ENCODE results near the gene ASAP3. TPM values are rescaled to one million over a fixed set of nuclear protein-coding genes. Genes with fewer than 3 reads are reported as not detected.

Gene ASAP3
- 1.1 TPM for total RNA-seq

DNA sequence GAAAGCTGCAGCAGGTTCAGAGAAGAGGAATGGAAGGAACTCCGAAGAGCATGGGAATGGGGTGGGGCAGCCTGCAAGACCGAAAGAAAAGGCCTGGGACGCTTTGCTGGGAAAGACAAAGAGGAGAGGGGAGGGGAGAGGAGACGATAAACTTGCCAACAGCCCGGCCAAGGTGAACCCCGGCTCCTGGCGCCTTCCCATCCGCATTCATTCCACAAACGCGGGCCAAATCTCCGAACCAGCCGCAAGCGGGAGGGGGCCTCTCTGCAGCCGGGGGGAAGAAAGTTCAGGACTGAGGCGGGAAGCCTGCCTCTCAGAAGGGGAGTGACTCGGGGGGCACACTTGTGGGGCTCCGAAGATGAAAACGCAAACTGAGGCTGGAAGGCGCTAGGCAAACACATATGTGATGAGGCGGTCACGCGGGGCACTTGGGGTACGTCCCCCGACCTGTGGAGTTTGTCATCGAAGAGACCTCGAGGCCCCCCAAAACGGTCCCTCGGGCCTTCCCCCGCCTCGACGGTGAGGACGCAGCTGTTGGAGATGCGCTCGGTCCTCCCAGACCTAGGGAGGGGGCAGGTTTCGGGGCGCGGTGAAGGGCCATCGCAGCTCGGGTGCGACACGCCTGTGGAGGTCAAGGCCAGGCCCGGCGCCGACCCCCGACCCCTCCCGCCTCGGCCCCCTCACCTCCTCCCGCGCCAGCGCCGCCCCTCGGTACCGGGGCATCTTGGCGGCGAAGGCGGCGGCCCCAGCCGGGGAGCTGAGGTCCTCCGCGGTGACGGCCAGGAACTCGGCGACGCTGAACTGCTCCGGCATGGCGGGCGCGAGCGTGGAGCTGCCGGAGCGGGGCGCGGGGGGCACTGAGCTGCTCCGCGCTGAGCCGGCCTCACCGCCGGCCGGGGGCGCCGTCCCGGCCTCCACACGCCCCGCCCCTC, at the start of gene ASAP3:
Gene ASAP3 (minus strand): TSS at position 859 of the 932 bp plus-strand sequence. CDS start 46 bp downstream, at position 813.
- peak; percentile 40 to 56 (median 46) for DNase-seq (ENCODE audit: low read depth in 2 of 3, low spot score in 2 of 3)

DNA sequence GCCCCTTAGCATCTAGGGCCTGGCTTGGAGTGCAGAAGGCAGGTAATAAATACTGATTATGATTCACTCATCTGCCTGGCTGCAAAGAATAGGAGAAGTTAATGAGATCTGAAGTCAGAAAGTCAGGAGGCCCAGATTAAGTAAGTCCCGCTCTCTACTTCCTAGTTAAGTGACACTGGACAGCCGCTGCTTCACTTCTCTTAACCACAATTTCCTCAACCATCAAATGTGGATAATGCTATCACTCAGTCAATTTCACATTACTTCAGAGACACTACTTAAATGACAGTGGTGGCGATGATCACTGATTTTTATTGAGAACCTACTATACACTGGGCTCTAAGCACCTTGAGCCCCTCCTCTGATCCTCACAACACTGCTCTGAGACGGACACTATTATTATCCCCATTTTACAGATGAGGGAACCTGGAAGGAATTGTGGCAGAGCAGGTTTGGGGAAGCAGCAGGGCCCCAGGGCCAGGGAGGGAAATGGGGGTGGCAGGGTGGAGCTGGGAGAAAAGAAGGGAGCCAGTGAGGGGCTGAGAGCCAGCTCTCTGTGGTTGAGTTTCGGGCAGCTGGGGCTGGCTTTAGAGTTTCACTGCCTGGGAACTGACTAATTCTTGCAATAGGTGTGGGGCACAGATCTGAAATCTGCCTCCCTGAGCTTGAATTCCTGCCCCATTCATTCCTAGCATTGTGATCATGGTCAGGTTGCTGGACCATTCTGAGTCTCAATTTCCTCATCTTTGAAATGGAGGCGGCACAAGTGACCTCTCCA, 49.5 kb upstream of the ASAP3 start:
- DNase-seq (ENCODE audit: low read depth in 2 of 3, low spot score in 2 of 3): peak in 1 of 3 donors; percentile 63

DNA sequence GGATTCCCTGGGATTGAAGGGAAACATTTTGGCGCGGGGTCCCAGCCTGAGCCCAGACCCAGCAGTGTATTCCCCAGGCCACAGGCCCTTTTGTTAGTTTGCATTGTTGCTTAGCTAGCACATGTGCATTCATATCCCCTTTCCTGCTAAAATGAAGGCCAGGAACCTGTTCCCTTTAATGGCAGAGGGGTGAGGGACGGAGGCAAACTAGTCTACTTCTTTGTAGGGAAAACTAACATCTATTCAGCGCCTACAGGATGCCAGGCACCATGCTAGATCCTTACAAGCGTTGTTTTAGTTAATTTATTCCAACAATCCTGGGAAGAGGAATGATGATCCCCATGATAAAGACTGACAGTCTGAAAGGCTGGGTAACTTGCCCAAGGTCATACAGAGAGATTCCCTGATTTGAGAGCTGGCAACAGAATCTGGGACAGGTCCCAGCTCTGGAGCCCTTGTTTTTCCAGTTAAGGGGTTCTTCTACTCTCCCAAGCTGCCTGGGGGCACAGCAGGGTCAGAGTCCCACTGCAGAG, 47.6 kb upstream of the ASAP3 start:
- DNase-seq (ENCODE audit: low read depth in 2 of 3, low spot score in 2 of 3): no peak

DNA sequence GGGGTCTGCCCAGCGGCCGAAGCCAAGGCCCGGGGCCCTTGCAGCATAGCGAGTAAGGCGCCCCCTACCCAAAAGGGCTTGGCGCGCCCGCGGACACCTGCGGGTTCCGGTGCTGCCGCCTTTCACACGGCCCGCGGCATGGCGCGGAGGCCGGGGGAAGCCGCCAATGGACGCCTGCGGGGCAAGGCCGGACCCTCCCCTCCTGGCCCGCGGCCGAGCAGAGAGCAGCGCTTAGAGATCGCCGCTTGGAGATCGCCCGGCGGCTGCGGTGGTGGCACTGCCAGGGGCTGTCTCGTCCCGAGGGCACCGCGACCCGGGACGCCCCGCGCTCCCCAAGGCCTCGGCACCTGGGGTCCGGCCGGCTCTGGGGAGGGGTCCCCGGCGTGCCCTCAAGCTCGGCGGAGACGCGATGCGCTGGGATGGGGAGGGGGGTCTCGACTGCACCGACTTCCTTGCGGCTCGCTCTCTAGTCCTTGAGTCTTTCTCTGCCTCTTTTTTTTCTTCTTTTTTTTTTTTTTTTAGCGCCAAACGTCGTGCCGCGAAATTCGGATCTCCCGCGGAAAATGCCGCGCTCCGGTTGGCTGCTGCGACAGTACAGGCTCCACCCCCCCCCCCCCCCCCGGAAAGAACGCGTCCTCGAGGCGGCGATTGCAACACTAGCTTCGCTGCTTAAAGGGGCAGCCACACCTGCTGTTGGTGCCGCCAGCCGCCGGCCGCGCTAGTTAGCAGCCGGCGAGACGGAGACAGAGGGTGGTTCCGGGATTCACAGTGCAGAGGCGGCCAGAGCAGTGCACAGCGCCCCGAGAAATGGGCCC, 47.0 kb upstream of the ASAP3 start, which contains the start of gene E2F2:
Gene E2F2 (minus strand): TSS at position 487 of the 815 bp plus-strand sequence. CDS start 440 bp downstream, at position 47.
- DNase-seq (ENCODE audit: low read depth in 2 of 3, low spot score in 2 of 3): peak; percentile 68 to 89 (median 88)

DNA sequence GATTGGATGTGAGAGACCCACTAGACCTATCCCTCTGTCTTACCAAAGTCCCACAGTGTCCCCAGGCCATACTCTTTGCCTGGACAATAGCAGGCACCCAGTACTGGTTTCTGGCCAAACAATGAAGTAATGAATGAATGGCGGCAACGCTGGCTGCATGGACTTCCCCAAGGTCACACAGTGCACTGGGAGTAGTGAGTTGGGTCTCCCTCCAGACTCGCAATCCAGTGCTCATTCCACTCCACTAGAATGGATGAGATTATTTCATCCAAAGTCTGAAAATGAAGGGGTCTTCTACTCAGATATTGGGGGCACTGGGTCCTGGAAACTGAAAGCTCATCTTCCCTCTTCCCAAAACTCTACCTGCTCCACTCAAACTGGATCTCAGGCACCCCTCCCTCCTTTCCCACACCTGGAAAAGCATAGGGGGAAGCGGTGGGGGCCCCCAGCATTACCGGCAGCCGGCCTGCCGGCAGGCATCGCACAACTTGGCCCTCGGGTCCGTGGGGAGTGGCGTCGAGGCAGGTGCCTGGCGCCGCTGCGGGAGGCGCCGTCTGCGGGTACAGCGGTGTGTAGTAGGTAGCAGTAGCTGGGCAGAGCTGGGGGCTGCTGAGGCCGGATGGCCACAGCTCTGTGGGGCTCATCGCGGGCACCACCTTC, 46.2 kb upstream of the ASAP3 start:
- DNase-seq (ENCODE audit: low read depth in 2 of 3, low spot score in 2 of 3): no peak

DNA sequence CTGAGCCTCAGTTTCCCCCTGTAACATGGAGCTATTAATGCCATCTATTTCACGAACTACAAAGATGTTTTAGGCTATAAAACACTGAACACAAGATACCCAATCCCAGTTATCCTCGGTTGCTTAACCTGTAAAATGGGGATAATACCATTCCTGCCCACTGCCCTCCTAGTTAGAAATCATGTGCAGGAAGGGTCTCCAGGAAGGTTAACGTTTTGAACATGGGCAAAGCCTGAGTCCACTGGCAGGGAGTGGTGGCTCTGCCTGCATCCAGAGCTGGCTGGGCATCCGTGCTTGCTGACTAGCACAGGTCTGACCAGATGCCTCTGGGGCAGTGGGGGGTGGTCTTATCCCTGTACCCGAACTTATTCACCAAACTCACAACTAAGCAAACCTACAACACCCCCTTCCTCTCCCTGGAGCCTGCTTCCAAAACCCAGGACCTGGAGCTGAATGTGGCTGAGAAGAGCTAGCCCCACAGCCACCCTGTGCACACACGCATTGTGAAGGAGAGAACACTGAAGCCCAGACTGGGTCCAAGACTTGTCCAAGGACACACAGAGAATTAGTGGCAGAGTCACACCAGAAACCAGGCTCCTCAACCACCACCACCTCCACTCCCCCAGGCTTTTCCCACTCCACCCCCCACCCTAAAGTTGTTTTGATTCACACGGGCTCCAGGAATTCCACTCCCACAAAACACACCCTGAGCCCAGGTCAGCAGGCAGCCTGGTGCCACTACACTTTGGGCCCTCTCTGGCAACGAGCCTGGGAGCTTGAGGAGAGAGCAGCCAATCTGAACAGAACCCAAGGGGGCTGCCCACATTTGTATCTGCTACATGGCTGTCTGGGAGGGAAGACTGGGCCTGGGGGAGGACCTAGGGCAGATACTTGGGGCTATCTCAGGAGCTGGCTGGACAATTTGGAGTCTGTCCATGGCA, 45.4 kb upstream of the ASAP3 start:
- no peak for DNase-seq (ENCODE audit: low read depth in 2 of 3, low spot score in 2 of 3)

DNA sequence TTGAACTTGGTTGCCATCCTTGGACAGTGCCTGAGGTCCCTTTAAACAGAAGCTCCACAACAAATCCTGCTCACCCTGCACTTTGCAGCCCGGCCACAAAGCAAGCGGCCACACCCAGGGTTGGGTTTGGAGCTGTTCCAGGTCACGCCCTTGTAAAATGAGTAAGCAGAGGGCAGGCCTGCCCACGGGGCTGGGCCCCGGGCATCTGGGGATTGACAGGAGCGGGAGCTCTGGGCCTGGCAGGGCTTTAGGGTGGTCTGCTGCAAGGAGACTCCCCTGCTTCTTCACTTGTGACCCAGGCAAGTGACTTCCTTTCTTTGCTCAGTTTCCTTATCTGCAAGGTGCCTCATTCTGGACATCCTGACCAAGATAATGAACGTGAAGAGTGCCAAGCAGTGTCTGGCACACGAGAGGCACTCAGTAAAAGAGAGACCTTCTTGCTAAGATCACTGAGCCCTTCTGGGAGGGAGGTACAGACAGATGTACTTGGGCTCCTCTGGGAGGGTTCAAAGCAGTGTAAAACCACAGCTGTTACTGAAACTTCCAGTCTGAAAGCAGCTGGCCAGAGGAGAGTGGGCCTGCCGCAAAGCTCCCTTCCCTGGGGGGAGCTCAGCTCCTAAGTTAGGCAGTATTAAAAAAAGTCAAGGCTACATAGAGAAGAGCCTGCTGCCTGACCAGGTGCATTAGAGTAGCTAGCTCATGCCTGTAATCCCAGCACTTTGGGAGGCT, 44.4 kb upstream of the ASAP3 start:
- peak; percentile 36 to 94 (median 87) for DNase-seq (ENCODE audit: low read depth in 2 of 3, low spot score in 2 of 3)

DNA sequence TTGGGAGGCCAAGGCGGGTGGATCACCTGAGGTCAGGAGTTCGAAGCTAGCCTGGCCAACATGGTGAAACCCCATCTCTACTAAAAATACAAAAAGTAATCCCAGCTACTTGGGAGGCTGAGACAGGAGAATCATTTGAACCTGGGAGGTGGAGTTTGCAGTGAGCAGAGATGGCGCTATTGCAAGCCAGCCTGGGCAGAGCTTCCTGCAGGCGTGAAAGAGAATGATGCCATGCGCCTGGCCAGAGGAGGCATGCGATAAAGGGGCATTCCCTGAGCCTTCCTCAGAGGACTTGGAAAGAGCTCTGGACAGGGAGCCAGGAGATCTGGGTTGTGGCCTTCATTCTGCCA, 43.9 kb upstream of the ASAP3 start:
- no peak for DNase-seq (ENCODE audit: low read depth in 2 of 3, low spot score in 2 of 3)

DNA sequence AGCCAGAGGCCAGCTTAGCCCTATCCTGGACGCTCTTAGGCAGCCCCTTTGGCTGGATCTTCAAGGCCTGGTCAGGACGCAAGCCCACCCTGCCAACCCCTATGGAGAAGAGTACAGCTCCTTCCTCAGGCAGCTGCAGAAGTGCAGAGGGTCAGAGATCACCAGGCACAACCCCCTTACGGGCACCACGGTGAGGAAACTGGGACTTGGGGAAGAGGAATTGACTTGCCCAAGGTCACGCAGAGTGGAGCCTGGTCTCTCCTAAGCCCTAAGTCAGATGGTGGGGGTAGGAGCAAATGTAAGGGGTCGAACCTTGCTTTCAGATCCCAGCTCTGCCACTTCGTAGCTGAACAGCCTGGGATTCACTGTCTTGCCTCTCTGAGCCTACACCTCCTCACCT, 43.4 kb upstream of the ASAP3 start:
- DNase-seq (ENCODE audit: low read depth in 2 of 3, low spot score in 2 of 3): no peak

DNA sequence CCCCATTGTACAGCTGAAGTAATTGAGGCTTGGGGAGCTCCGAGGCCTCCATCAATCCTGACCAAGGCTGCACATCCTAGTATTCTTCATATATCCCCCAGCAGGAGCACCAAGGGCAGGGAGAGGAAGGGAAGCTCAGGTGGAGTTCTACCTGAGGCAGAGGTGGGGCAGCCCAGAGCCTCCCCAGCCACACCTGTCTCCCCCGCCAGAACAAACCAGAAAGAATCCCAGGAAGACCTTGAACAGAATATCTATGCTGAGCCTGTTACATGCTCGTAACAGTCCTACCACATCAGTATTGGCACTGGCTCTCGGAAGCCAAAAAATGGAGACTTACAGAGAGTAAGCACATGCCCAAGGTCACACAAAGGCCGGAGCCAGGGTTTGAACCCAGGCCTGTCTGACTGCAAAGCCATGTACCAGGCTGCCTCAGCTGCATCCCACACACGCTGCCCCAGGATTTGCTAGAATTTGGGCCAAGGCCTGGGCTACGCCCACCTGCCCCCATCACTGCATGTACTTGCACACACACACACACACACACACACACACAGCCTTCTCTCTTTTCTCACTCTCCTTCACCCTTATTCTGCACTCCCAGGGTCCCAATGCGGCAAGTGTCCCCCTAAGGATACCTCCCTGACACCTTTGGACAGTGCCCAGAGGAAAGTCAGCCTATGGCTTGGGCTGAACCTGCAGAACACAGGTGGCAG, 42.5 kb upstream of the ASAP3 start:
- no peak for DNase-seq (ENCODE audit: low read depth in 2 of 3, low spot score in 2 of 3)

DNA sequence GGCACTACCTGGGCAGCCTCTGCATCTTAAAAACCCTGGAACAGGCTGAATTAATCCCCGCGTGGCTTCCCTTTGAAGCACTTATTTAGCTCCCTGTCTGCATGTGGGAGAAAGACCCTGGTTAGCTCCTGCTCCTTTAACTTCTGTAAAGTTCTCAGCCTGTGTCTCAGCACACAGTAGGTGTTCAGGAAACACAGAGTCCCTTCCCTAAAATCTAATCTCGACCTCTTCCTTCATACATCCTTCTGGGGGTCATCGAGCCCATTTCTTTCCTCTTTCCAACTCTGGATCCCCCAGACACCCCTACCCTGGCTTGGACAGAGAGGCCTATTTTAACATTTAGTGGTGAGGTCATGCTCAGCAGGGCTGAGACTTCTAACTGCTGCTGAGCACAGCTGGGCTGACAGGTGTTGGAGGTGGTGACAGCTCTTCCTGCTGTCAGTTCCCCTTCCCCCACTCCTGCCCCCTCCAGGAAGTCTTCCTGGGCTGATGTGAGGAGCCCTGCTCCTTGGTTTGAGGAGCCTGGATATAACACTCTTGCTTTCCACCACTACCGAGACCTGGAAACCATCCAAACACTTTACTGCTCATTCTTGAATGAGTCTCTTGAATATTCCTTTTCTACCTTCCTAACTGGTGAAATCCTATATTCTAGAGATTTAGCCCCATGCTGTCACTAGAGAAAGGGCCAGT, 41.7 kb upstream of the ASAP3 start:
- peak in 1 of 3 donors; percentile 62 for DNase-seq (ENCODE audit: low read depth in 2 of 3, low spot score in 2 of 3)

DNA sequence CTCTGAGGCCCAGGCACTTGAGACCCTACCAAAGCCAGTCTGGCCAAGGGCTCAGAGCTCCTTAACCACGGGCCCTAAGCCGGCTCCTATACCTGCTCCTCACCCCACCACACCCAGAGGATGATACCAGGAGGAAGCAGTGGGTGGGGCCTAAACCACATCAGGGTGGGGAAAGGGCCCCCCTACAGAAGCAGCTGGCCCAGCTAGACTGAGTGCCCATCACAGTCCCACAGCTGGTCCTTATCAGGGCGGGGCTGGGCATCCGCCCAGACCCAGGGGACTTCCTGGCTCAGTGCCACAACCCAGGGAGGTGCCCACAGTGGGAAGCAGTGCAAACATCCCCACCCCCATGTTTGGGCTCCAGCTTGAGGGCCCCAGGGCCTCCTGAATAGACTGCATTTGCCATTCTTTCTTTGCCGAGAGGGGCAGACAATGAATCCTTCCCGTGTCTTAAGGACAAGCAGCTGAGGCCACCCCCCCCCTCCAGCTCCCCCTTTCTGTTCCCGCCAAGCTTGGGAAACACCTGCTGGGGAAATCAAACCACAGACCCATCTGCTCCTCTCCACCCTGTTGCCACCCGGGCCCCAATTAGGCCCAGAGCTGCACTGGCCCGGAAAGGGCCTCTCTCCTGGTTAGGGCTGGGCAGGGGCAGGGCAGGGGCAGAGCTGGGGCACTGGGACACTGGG, 40.9 kb upstream of the ASAP3 start:
- DNase-seq (ENCODE audit: low read depth in 2 of 3, low spot score in 2 of 3): peak in 2 of 3 donors; percentile 85 to 92

DNA sequence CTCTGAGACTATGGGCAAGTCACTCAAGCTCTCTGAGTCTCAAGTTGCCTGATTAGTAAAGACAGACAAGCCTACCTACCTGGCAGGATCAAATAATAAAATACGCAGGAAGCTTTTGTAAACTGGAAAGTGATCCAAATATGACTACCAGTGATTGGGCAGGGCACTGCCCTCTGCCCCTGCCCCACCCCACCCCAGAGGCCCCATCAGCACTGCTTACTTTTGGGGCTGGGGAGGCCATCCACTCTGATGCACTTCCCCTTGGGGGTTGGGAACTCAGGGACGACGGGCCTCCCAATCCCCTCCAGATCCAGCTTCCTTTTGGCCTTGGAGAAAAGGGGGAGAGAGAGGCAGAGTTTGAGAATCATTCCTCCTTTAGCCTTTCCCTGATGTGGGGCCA, 40.2 kb upstream of the ASAP3 start:
- no peak for DNase-seq (ENCODE audit: low read depth in 2 of 3, low spot score in 2 of 3)

DNA sequence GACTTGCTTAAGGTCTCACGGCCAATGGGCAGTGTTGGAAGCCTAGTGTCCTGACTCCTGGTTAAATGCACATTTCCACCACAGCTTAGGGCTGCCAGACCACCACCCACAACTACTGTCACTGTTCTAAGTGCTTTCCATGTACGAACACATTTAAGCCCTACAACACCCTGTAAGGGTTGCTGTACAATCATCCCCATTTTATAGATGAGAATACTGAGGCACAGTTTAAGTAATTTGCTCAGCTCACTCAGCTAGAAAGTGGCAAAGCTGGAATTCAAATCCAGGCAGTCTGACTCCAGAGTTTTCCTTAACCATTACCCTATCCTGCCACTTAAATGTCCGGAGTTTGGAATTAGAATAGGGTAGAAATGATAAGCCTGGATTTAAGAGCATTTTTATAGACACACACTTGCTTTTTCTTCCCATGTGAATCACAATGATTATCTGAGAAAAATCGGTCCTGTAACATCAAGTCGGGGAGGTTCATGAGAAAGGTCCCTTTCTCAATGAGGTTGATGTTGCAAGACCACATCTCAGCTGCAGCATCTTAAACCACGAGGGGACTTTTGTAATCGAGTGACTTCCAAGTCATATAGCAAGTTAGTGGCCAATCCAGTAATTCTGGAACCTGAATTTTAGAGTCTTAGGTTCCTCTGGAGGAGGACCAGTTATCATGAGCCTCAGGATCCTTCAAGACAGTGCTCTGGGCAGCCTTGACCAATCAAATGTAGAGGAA, 38.4 kb upstream of the ASAP3 start:
- peak in 1 of 3 donors; percentile 54 for DNase-seq (ENCODE audit: low read depth in 2 of 3, low spot score in 2 of 3)

DNA sequence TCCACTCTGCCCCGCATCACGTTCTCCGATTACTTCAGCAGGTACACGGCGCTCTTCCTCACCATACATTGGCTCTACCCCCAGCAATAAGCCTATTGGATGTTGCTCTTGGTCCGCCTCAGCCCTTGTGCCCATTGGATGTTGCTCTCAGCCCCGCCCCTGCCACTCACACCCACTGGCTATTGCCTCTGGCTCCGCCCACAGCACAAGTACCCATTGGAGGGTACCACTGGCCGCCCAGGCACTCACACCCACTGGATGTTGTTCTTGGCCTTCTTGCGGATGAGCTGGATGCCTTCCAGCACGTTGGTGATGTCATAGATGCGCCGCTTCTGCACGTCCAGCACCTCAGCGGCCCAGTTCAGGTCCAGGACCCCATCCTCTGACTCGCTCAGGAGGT, 37.6 kb upstream of the ASAP3 start:
- no peak for DNase-seq (ENCODE audit: low read depth in 2 of 3, low spot score in 2 of 3)

DNA sequence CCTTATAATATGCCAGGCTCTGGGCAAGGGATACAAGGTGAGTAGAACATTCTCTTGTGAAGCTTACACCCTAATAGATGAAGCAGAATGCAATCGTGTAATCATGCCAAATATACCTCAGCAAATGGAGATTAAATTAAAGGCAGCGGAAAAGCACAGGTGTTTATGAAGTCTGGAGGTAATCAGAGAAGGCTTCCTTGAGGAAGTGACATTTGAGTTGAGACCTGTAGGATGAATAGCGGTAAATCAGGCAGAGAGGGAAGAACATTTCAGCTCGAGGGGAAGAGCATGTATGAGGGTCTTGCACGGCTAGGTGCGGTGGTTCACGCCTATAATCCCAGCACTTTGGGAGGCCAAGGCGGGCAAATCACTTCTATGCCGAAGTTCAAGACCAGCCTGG, 33.6 kb upstream of the ASAP3 start:
- DNase-seq (ENCODE audit: low read depth in 2 of 3, low spot score in 2 of 3): no peak
